ENCODE data around the gene RFWD3. TPM values are rescaled to one million over a fixed set of nuclear protein-coding genes. Genes with fewer than 3 reads are reported as not detected.
A peak's percentile ranks its signal among the peaks of the same experiment; 100 is the strongest.

RFWD3 gene, protein sequence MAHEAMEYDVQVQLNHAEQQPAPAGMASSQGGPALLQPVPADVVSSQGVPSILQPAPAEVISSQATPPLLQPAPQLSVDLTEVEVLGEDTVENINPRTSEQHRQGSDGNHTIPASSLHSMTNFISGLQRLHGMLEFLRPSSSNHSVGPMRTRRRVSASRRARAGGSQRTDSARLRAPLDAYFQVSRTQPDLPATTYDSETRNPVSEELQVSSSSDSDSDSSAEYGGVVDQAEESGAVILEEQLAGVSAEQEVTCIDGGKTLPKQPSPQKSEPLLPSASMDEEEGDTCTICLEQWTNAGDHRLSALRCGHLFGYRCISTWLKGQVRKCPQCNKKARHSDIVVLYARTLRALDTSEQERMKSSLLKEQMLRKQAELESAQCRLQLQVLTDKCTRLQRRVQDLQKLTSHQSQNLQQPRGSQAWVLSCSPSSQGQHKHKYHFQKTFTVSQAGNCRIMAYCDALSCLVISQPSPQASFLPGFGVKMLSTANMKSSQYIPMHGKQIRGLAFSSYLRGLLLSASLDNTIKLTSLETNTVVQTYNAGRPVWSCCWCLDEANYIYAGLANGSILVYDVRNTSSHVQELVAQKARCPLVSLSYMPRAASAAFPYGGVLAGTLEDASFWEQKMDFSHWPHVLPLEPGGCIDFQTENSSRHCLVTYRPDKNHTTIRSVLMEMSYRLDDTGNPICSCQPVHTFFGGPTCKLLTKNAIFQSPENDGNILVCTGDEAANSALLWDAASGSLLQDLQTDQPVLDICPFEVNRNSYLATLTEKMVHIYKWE
- 43.8 TPM for total RNA-seq (ENCODE audit: unreplicated experiment)
- long read RNA-seq, full-length matches to known transcripts: 1 of 3 reads
- long read RNA-seq, partial matches to known transcripts: 0 of 3 reads
- long read RNA-seq, other reads (novel, unspliced or antisense): 2 of 3 reads

DNA sequence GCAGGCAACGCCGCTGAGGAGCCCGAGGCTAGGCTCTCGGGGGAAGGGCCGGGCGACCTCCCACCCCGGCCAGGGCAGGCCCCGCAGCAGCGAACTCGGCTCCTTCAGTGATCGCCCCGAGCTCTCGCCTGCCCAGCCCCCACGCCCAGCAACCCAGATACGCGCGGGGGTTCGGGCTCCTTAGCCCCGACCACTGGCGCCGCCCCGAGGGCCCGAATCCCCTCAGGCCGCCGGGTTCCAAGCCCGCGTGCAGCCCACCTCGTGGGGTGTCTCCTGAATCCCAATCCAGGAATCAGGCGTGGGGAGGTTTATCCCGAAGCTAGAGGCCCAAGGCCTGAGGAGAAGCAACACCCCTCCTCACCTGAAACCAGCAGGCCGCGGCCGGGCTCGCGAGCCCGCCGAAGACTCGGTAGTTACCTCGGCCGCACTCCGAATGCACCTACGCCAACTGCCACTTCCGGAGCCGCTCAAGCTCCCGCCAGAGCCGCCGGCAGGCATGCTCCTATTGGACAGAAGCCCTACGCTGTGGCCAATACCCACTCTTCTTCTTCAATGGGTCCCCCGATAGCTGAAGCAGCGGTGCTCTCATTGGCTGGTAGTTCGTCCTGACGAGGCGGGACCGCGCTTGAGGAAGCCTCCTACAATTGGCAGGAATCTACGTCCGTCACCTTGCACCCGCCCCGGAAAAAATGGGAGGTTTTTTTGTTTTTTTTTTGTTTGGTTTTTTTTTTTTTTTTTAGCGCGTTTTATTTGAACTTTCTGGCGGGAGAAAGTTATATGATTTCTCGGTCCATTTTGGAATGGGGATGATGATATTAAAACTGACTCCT lies at the start of gene RFWD3:
Gene RFWD3 (minus strand): TSS at position 453 of the 830 bp plus-strand sequence. CDS start 5,428 bp downstream, outside the sequence.
- Mint-ChIP-seq H3K27ac (ENCODE audit: unreplicated experiment) (peak within 1 kb of the TSS; percentile 86), H3K36me3 (ENCODE audit: low read depth, unreplicated experiment) (peaks cover 15% of the 10 kb centered on the region), H3K4me1 (ENCODE audit: unreplicated experiment) (peaks cover 20% of the 10 kb centered on the region), H3K9me3 (ENCODE audit: unreplicated experiment) (no peaks in the 10 kb centered on the region), H3K4me3 (ENCODE audit: unreplicated experiment) (peak within 1 kb of the TSS; percentile 91), H3K27me3 (ENCODE audit: unreplicated experiment) (peaks cover 2% of the 10 kb centered on the region)
- TF ChIP-seq, protein P1, sequence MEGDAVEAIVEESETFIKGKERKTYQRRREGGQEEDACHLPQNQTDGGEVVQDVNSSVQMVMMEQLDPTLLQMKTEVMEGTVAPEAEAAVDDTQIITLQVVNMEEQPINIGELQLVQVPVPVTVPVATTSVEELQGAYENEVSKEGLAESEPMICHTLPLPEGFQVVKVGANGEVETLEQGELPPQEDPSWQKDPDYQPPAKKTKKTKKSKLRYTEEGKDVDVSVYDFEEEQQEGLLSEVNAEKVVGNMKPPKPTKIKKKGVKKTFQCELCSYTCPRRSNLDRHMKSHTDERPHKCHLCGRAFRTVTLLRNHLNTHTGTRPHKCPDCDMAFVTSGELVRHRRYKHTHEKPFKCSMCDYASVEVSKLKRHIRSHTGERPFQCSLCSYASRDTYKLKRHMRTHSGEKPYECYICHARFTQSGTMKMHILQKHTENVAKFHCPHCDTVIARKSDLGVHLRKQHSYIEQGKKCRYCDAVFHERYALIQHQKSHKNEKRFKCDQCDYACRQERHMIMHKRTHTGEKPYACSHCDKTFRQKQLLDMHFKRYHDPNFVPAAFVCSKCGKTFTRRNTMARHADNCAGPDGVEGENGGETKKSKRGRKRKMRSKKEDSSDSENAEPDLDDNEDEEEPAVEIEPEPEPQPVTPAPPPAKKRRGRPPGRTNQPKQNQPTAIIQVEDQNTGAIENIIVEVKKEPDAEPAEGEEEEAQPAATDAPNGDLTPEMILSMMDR (IDR thresholded peaks at IDR 0.05; ENCODE audit: unreplicated experiment): no peak
- DNase-seq (ENCODE audit: low spot score): peak; percentile 90

DNA sequence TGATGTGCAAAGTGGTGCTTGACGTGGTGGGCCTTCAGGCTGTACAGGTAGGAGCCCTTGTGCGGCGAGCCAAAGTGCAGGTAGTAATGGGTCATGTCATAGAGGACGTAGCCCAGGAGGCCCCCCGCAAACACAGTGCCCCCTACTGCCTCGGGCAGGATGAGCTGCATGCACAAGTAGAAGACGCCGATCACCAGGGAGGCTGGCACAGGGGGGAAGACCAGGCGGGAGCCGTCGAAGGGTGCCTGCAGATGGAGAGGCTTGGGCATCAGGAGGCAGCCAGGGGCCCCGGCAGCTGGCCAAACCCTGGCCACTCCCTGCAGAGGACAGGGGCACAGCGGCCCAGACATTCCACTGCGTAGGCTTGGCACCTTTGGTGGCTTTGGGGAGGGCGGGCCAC lies 49.7 kb upstream of the RFWD3 start:
- no peaks in the 10 kb centered on the region for H3K36me3 Mint-ChIP-seq (ENCODE audit: low read depth, unreplicated experiment)
- no peak for DNase-seq (ENCODE audit: low spot score)
- TF ChIP-seq, protein P1 (IDR thresholded peaks at IDR 0.05; ENCODE audit: unreplicated experiment): no peak

DNA sequence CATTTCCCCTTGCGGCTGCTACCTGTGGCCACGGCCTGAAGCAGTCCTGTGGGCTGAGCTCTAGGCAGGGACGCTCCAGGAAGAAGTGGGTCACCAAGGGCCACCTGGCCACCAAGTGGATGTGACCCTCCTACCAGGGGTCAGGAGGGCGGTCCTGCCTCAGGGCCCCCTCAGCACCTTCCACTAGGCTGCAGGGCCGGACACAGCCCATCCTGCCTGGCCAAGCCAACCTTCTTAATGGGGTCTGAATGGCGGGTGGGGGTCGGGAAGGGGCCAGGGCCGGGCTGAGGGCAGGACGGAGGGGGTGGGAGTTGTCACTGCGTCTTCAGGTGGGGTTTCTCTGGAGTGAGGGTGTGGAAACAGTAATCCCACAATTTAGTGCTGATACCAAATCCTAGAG lies 47.2 kb upstream of the RFWD3 start:
- H3K27me3 Mint-ChIP-seq (ENCODE audit: unreplicated experiment): peaks cover 3% of the 10 kb centered on the region
- TF ChIP-seq, protein P1 (IDR thresholded peaks at IDR 0.05; ENCODE audit: unreplicated experiment): no peak
- no peak for DNase-seq (ENCODE audit: low spot score)
- H3K9me3 Mint-ChIP-seq (ENCODE audit: unreplicated experiment): no peaks in the 10 kb centered on the region
- H3K4me3 Mint-ChIP-seq (ENCODE audit: unreplicated experiment): no peak overlapping the region
- no peak overlapping the region for H3K27ac Mint-ChIP-seq (ENCODE audit: unreplicated experiment)
- no peaks in the 10 kb centered on the region for H3K36me3 Mint-ChIP-seq (ENCODE audit: low read depth, unreplicated experiment)
- no peaks in the 10 kb centered on the region for H3K4me1 Mint-ChIP-seq (ENCODE audit: unreplicated experiment)

More for the DNA sequence above, 49.7 kb upstream of the RFWD3 start:
- H3K27ac Mint-ChIP-seq (ENCODE audit: unreplicated experiment): no peak overlapping the region
- H3K4me3 Mint-ChIP-seq (ENCODE audit: unreplicated experiment): no peak overlapping the region
- peaks cover 7% of the 10 kb centered on the region for H3K27me3 Mint-ChIP-seq (ENCODE audit: unreplicated experiment)
- no peaks in the 10 kb centered on the region for H3K4me1 Mint-ChIP-seq (ENCODE audit: unreplicated experiment)
- no peaks in the 10 kb centered on the region for H3K9me3 Mint-ChIP-seq (ENCODE audit: unreplicated experiment)

DNA sequence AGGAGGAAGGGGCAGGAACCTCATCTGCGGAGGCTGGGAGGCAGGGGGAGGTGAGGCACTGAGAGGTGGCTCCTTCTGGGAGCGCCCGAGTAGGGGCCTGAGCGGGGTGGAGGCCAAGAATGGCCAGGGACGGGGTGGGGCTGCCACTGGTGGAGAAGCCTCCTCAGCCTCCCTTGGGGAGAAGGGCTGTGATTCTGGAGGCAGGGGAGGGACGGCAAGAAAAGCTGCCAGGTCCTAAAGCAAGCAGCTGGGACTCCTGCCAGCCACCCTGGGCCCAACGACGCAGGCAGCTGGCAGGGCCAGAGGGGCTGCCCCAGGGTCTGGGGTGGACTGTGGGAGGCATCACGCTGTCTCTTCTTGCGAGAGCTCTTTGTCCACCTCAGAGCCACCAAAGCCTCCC lies 46.6 kb upstream of the RFWD3 start:
- DNase-seq (ENCODE audit: low spot score): no peak
- no peak overlapping the region for H3K27ac Mint-ChIP-seq (ENCODE audit: unreplicated experiment)

More for the DNA sequence above, 46.6 kb upstream of the RFWD3 start:
- Mint-ChIP-seq H3K4me1 (ENCODE audit: unreplicated experiment) (no peaks in the 10 kb centered on the region), H3K9me3 (ENCODE audit: unreplicated experiment) (no peaks in the 10 kb centered on the region), H3K27me3 (ENCODE audit: unreplicated experiment) (peaks cover 3% of the 10 kb centered on the region), H3K36me3 (ENCODE audit: low read depth, unreplicated experiment) (no peaks in the 10 kb centered on the region), H3K4me3 (ENCODE audit: unreplicated experiment) (no peak overlapping the region)
- TF ChIP-seq, protein P1 (IDR thresholded peaks at IDR 0.05; ENCODE audit: unreplicated experiment): no peak
